SH-SY5Y (cell line): ENCODE data around the gene ME1.

Experiments used
- GATA2 ChIP-seq: IDR thresholded peaks from 2 replicates; pipeline ENCODE4 v1.6.1; 2011; ENCODE audit warnings: mild to moderate bottlenecking, low read depth, low read length
- GATA3 ChIP-seq: IDR thresholded peaks from 2 replicates; pipeline ENCODE4 v1.6.1; 2011; ENCODE audit warnings: low read depth, mild to moderate bottlenecking, low read length, moderate library complexity

- no peak for TF ChIP-seq GATA2
- no peak for TF ChIP-seq GATA3
Observed at GRCh38 chr6:83442752-83443151, 11.9 kb upstream of the ME1 start.
